H1 (cell line): ENCODE results near the gene UGT1A6. TPM values are rescaled to one million over a fixed set of nuclear protein-coding genes. Genes with fewer than 3 reads are reported as not detected.

ENCODE experiments used
- BACH1 ChIP-seq: IDR thresholded peaks from 2 replicates; pipeline ENCODE4 v1.6.1; 2012; ENCODE audit warnings: low read length, improper control_type of control experiment
- CTBP2 ChIP-seq: IDR thresholded peaks from 2 replicates; pipeline ENCODE4 v1.7.0; 2011; ENCODE audit warnings: borderline replicate concordance, mild to moderate bottlenecking, moderate library complexity, mixed read lengths, low read length; ENCODE audit not compliant: insufficient read depth, insufficient read length
- HDAC2 ChIP-seq, 2 experiments: fragments of 300-600 bp in 1 of 2; sonication (generic) in 1 of 2; IDR thresholded peaks; 2 replicates each; pipeline ENCODE4 v1.6.1; 2011 to 2012; ENCODE audit warnings: low read depth in 2 of 2, low read length in 2 of 2, mild to moderate bottlenecking in 2 of 2, moderate library complexity in 2 of 2, borderline replicate concordance in 1 of 2, inconsistent platforms in 1 of 2
- JUN ChIP-seq: IDR thresholded peaks from 2 replicates; pipeline ENCODE4 v1.6.1; 2011; ENCODE audit warnings: low read depth, mild to moderate bottlenecking, improper control_type of control experiment, low read length
- SIRT6 ChIP-seq: IDR thresholded peaks from one replicate; pipeline ENCODE4 v1.7.1; 2012; ENCODE audit warnings: low read length, inconsistent platforms
- SP2 ChIP-seq: IDR thresholded peaks from 2 replicates; pipeline ENCODE4 v1.6.1; 2012; ENCODE audit warnings: mild to moderate bottlenecking, low read length, inconsistent platforms
- SRF ChIP-seq: IDR thresholded peaks from 2 replicates; pipeline ENCODE4 v1.6.1; 2011; ENCODE audit warnings: mild to moderate bottlenecking, low read depth, low read length, moderate library complexity
- polyA plus RNA-seq, 7 experiments: library from polyadenylated mRNA; depleted of rRNA in 3 of 7; stranded (reverse) in 5 of 7; unstranded in 2 of 7; fragments of >200 nt in 5 of 7; fragments of 200-250 nt in 2 of 7; gene quantifications; 1 replicate in 5 of 7; 2 replicates in 1 of 7; 4 replicates in 1 of 7; pipeline versions ENCODE4 v1.2.1 to v1.2.3, GENCODE V29; 2011 to 2013; ENCODE audit warnings: missing spikeins in 2 of 7, mixed read lengths in 2 of 7
- total RNA-seq: library from RNA; stranded (reverse); fragmentation: NEBNext Ultra II Directional; extraction: Animal tissue kit (Norgen Biotek cat#: 25700); gene quantifications from 2 replicates; pipeline ENCODE4 v1.2.1, GENCODE V29; 2021

UGT1A6 gene
- total and polyA plus RNA-seq, 2 of the 8 experiments (the other 6 are each of a cell fraction or from before 2014, with no cell fraction given): not detected

DNA sequence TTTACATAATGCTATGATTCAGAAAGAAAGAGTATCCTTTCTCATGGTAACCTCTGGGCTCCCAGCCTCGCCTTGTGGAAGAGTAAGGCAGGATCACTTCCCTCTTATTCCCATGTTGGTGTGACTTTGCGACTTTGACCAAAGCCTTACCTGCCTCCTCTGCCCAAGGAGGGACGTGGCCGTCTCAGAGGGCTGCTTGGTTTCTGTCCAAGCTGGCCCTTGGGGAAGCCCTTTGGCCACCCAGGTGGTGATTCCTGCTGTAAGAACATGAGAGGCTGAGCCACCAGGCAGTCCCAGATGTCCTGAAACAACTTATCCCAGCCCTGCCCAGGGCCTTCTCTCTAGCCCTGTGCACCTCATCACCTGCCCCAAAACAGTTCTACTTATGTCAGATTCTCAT, 6.0 kb downstream of the UGT1A6 start (continued):
- TF ChIP-seq CTBP2 (no peak), SRF (no peak), SP2 (no peak), BACH1 (no peak), SIRT6 (no peak), HDAC2 (IDR thresholded peaks at IDR 0.05; ENCODE audit: borderline replicate concordance in 1 of 2, low read depth in 2 of 2, low read length in 2 of 2) (no peak), JUN (no peak)
